ENCODE results near the gene WFIKKN1.

Gene WFIKKN1

GRCh38 chr16:651844-652243, 21.1 kb downstream of the WFIKKN1 start:
- DNase-seq (ENCODE audit: low read depth in 2 of 2, low spot score in 1 of 2): no peak

GRCh38 chr16:652454-653305, 21.9 kb downstream of the WFIKKN1 start:
- no peak for DNase-seq (ENCODE audit: low read depth in 2 of 2, low spot score in 1 of 2)

- DNase-seq (ENCODE audit: low read depth in 2 of 2, low spot score in 1 of 2): no peak
Measured at GRCh38 chr16:654034-654433, 23.2 kb downstream of the WFIKKN1 start.

GRCh38 chr16:657487-657886, 26.7 kb downstream of the WFIKKN1 start:
- DNase-seq (ENCODE audit: low read depth in 2 of 2, low spot score in 1 of 2): no peak

GRCh38 chr16:658679-659571, 28.1 kb downstream of the WFIKKN1 start:
- no peak for DNase-seq (ENCODE audit: low read depth in 2 of 2, low spot score in 1 of 2)

GRCh38 chr16:659618-660017, 28.8 kb downstream of the WFIKKN1 start:
- no peak for DNase-seq (ENCODE audit: low read depth in 2 of 2, low spot score in 1 of 2)

GRCh38 chr16:660132-660458, 29.3 kb downstream of the WFIKKN1 start:
- no peak for DNase-seq (ENCODE audit: low read depth in 2 of 2, low spot score in 1 of 2)

GRCh38 chr16:660459-661183, 29.8 kb downstream of the WFIKKN1 start:
- peak in 1 of 2 donors; percentile 41 for DNase-seq (ENCODE audit: low read depth in 2 of 2, low spot score in 1 of 2)

- no peak for DNase-seq (ENCODE audit: low read depth in 2 of 2, low spot score in 1 of 2)
Measured at GRCh38 chr16:661184-661821, 30.5 kb downstream of the WFIKKN1 start.

GRCh38 chr16:662095-662494, 31.3 kb downstream of the WFIKKN1 start:
- DNase-seq (ENCODE audit: low read depth in 2 of 2, low spot score in 1 of 2): no peak

GRCh38 chr16:662597-662996, 31.8 kb downstream of the WFIKKN1 start:
- DNase-seq (ENCODE audit: low read depth in 2 of 2, low spot score in 1 of 2): no peak

- DNase-seq (ENCODE audit: low read depth in 2 of 2, low spot score in 1 of 2): no peak
Measured at GRCh38 chr16:666572-666971, 35.8 kb downstream of the WFIKKN1 start.

- DNase-seq (ENCODE audit: low read depth in 2 of 2, low spot score in 1 of 2): no peak
Measured at GRCh38 chr16:667113-667779, 36.5 kb downstream of the WFIKKN1 start.

- DNase-seq (ENCODE audit: low read depth in 2 of 2, low spot score in 1 of 2): peak; percentile 79 to 83
Measured at GRCh38 chr16:667780-668518, 37.2 kb downstream of the WFIKKN1 start, which contains the start of gene RHOT2. Gene RHOT2, plus strand, starts transcription at chr16:668132. Its CDS starts 68 bp downstream, at chr16:668200.

- DNase-seq (ENCODE audit: low read depth in 2 of 2, low spot score in 1 of 2): no peak
Measured at GRCh38 chr16:668519-669171, 37.9 kb downstream of the WFIKKN1 start.

- DNase-seq (ENCODE audit: low read depth in 2 of 2, low spot score in 1 of 2): no peak
Measured at GRCh38 chr16:669666-670065, 38.9 kb downstream of the WFIKKN1 start.

- no peak for DNase-seq (ENCODE audit: low read depth in 2 of 2, low spot score in 1 of 2)
Measured at GRCh38 chr16:670485-671352, 39.9 kb downstream of the WFIKKN1 start.
